Measurements from ENCODE around the gene THBS2.
"Not testable (repeated sequence)": the region's sequence is repeated elsewhere in the genome, so short reads cannot be mapped to it uniquely, and the experiment has no call there.

Gene THBS2

GRCh38 chr6:169185692-169186485 lies 67.8 kb downstream of the THBS2 start:
- DNase-seq (ENCODE audit: insufficient read length, low spot score) (no peak), FAIRE-seq (no peak)
- no peak for TF ChIP-seq CTCF (IDR thresholded peaks at IDR 0.05; ENCODE audit: insufficient read depth, missing control alignments)

GRCh38 chr6:169185011-169185521 lies 68.6 kb downstream of the THBS2 start:
- DNase-seq (ENCODE audit: insufficient read length, low spot score) (no peak), FAIRE-seq (no peak)
- TF ChIP-seq CTCF (IDR thresholded peaks at IDR 0.05; ENCODE audit: insufficient read depth, missing control alignments) = no peak

GRCh38 chr6:169184419-169184818 lies 69.2 kb downstream of the THBS2 start:
- DNase-seq (ENCODE audit: insufficient read length, low spot score) = no peak
- no peak for FAIRE-seq
- TF ChIP-seq CTCF (IDR thresholded peaks at IDR 0.05; ENCODE audit: insufficient read depth, missing control alignments) = no peak

- no peak for TF ChIP-seq CTCF (IDR thresholded peaks at IDR 0.05; ENCODE audit: insufficient read depth, missing control alignments)
- no peak for FAIRE-seq
- no peak for DNase-seq (ENCODE audit: insufficient read length, low spot score)
Observed at GRCh38 chr6:169183233-169183632, 70.4 kb downstream of the THBS2 start.

GRCh38 chr6:169179831-169180230 lies 73.8 kb downstream of the THBS2 start:
- not testable (repeated sequence) for DNase-seq (ENCODE audit: insufficient read length, low spot score); FAIRE-seq

- TF ChIP-seq CTCF (IDR thresholded peaks at IDR 0.05; ENCODE audit: insufficient read depth, missing control alignments) = no peak
- FAIRE-seq (no peak), DNase-seq (ENCODE audit: insufficient read length, low spot score) (no peak)
Observed at GRCh38 chr6:169177516-169178166, 76.0 kb downstream of the THBS2 start.

GRCh38 chr6:169176361-169176991 lies 77.2 kb downstream of the THBS2 start:
- FAIRE-seq = no peak
- DNase-seq (ENCODE audit: insufficient read length, low spot score) = no peak
- TF ChIP-seq CTCF (IDR thresholded peaks at IDR 0.05; ENCODE audit: insufficient read depth, missing control alignments) = no peak

Measured in D721Med (cell line).